ENCODE measurements around the gene TMEM232. TPM values are rescaled to one million over a fixed set of nuclear protein-coding genes. Genes with fewer than 3 reads are reported as not detected.

Gene TMEM232
- total and polyA plus RNA-seq, 8 donors = 0.68 to 3.5 (median 2.2) TPM

- 88 to 97% methylated on average over 3 of the region's 3 CpGs for WGBS, 2 donors
- no peak overlapping the region for H3K4me3 ChIP-seq
- H3K9me3 ChIP-seq = no peaks in the 10 kb centered on the region
- H3K36me3 ChIP-seq = no peaks in the 10 kb centered on the region
- ATAC-seq = no peak
- H3K27me3 ChIP-seq = no peaks in the 10 kb centered on the region
- no peaks in the 10 kb centered on the region for H3K4me1 ChIP-seq
- DNase-seq = no peak
- no peak overlapping the region for H3K27ac ChIP-seq
- no peak for FAIRE-seq
- intact Hi-C loops (cut with DNase I) = no loop called here
- no peak for TF ChIP-seq CTCF (IDR thresholded peaks at IDR 0.05)
Observed at GRCh38 chr5:110638970-110639902, 87.2 kb downstream of the TMEM232 start.

GRCh38 chr5:110634475-110634874, 92.0 kb downstream of the TMEM232 start:
- Histone ChIP-seq H3K4me1 (no peaks in the 10 kb centered on the region), H3K9me3 (no peaks in the 10 kb centered on the region), H3K4me3 (no peak overlapping the region), H3K27ac (no peak overlapping the region), H3K27me3 (no peaks in the 10 kb centered on the region), H3K36me3 (no peaks in the 10 kb centered on the region)
- FAIRE-seq = no peak
- no peak for TF ChIP-seq CTCF (IDR thresholded peaks at IDR 0.05)
- DNase-seq = no peak
- ATAC-seq = no peak
- intact Hi-C loops (cut with DNase I) = no loop called here

DNA sequence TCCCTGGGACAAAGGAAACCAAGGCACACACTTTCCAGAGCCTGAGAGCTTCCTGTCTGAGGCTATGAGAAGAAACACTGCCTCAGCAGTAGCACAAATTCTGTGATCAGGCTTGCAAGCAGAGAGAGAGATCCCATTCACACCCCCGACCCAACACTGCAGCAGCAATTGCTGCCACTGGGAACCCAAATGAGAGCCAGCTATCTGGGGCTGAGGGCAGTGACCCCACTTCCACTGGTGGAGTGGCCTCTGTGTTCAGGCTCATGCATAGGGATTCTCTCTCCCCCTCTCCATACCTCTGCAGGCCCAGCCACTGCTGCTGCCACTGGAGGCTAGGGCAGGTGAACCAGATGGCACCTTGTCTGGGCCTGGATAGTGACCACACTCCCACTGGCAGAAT, 95.2 kb downstream of the TMEM232 start:
- H3K4me1 ChIP-seq = no peaks in the 10 kb centered on the region
- H3K9me3 ChIP-seq = no peaks in the 10 kb centered on the region
- DNase-seq (peak in 2 of 6 donors; percentile 5 to 25), FAIRE-seq (no peak), ATAC-seq (no peak)
- WGBS, 2 donors = 81 to 89% methylated on average over 1 of the region's 1 CpG
- H3K27me3 ChIP-seq = no peaks in the 10 kb centered on the region
- H3K4me3 ChIP-seq = no peak overlapping the region
- no peak overlapping the region for H3K27ac ChIP-seq
- H3K36me3 ChIP-seq = no peaks in the 10 kb centered on the region
- TF ChIP-seq CTCF (IDR thresholded peaks at IDR 0.05) = no peak
- intact Hi-C loops (cut with DNase I) = no loop called here

DNA sequence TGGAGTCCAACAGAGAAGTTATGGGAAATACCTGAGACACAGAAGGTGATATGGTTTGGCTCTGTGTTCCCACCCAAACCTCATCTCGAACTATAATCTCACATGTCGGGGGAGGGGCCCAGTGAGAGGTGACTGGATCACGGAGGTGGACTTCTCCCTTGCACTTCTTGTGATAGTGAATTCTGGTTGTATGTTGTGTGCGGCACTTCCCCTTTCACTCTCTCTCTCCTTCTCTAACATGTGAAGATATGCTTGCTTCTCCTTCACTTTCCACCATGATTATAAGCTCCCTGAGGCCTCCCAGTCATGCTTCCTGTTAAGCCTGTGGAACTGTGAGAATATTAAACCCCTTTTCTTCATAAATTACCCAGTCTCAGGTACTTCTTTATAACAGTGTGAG, 96.1 kb downstream of the TMEM232 start:
- no peak overlapping the region for H3K27ac ChIP-seq
- H3K36me3 ChIP-seq = no peaks in the 10 kb centered on the region
- H3K4me3 ChIP-seq = no peak overlapping the region
- WGBS, 2 donors = 83 to 93% methylated on average over 4 of the region's 4 CpGs
- ATAC-seq = no peak
- H3K27me3 ChIP-seq = no peaks in the 10 kb centered on the region
- no peaks in the 10 kb centered on the region for H3K9me3 ChIP-seq
- no peak for DNase-seq
- no peak for TF ChIP-seq CTCF (IDR thresholded peaks at IDR 0.05)
- no peak for FAIRE-seq
- intact Hi-C loops (cut with DNase I) = no loop called here
- no peaks in the 10 kb centered on the region for H3K4me1 ChIP-seq

GRCh38 chr5:110625376-110625999, 101.0 kb downstream of the TMEM232 start:
- H3K36me3 ChIP-seq = no peaks in the 10 kb centered on the region
- FAIRE-seq = peak; percentile 92
- intact Hi-C loops (cut with DNase I) = no loop called here
- no peak overlapping the region for H3K27ac ChIP-seq
- no peak for DNase-seq
- ATAC-seq = peak in 3 of 4 donors; percentile 43 to 66 (median 64)
- H3K27me3 ChIP-seq = no peaks in the 10 kb centered on the region
- H3K4me3 ChIP-seq = no peak overlapping the region
- peak in 3 of 4 donors; percentile 32 to 49 (median 40) for TF ChIP-seq CTCF (IDR thresholded peaks at IDR 0.05)
- no peaks in the 10 kb centered on the region for H3K9me3 ChIP-seq
- WGBS, 2 donors = 0 to 2% methylated on average over 2 of the region's 2 CpGs
- H3K4me1 ChIP-seq = no peaks in the 10 kb centered on the region

Measured in pancreas (tissue), 10 donors.